GM12878 (cell line): ENCODE measurements around the gene DOK1. TPM values are rescaled to one million over a fixed set of nuclear protein-coding genes. Genes with fewer than 3 reads are reported as not detected.

Experiments used
- ATAC-seq: fragments of 200-7000 bp; cut with Tn5 transposase; 3 replicates; pipeline ENCODE4 v1.9.1; 2020; ENCODE audit warnings: mild to moderate bottlenecking, moderate library complexity
- BruUV-seq: library from RNA; stranded (reverse); fragments of 400-500 nt; replicated peaks from 2 replicates; lab custom pipeline; 2021; lab: Mats Ljungman, UMichigan
- CTCF ChIA-PET: fragments of 300-600 bp; sonication (Branson Sonifier 250); formaldehyde crosslinking; extraction: SDS; loops from one replicate; lab custom pipeline; 2021; ENCODE audit warnings: inconsistent platforms; lab: Yijun Ruan, JAX
- POLR2A ChIA-PET: fragments of 350-600 bp; formaldehyde crosslinking; extraction: SDS; loops from one replicate; lab custom pipeline; 2021; ENCODE audit warnings: inconsistent platforms; lab: Charles Lee
- RAD21 ChIA-PET: fragments of 300-600 bp; sonication (Branson Sonifier 250); formaldehyde crosslinking; loops from one replicate; lab custom pipeline; 2023; ENCODE audit warnings: antibody characterized with exemption; ENCODE audit not compliant: unreplicated experiment; lab: Charles Lee
- SMC1A ChIA-PET: fragments of 300-600 bp; sonication (Branson Sonifier 250); formaldehyde crosslinking; loops from one replicate; lab custom pipeline; 2023; ENCODE audit not compliant: unreplicated experiment, uncharacterized antibody; lab: Charles Lee
- DNase-seq: peaks from one replicate; pipeline ENCODE4 v3.0.0-alpha.2; 2011; ENCODE audit warnings: low read depth, low spot score
- FAIRE-seq: peaks from 3 replicates; lab custom pipeline; 2011; peaks lifted over from hg19 to GRCh38; lab: Jason Lieb, UNC
- H2AFZ ChIP-seq: 2 replicates; pipeline ENCODE4 v1.6.0; 2011; ENCODE audit warnings: low read depth, low read length, control low read depth; ENCODE audit not compliant: control insufficient read depth
- H3K27ac ChIP-seq: 2 replicates; pipeline ENCODE4 v1.5.1; 2011; ENCODE audit warnings: control low read depth; ENCODE audit not compliant: control insufficient read depth, insufficient read depth
- H3K27me3 ChIP-seq, 2 experiments: replicated peaks in 1 of 2; 2 replicates each; pipeline versions ENCODE4 v1.6.0 to v1.6.1; 2011; ENCODE audit warnings: low read length in 1 of 2; ENCODE audit not compliant: control insufficient read depth in 2 of 2, insufficient read depth in 2 of 2
- H3K36me3 ChIP-seq, 2 experiments: 2 replicates each; pipeline ENCODE4 v1.5.1; 2011; ENCODE audit warnings: low read length in 1 of 2; ENCODE audit not compliant: control insufficient read depth in 2 of 2, insufficient read depth in 2 of 2
- H3K4me1 ChIP-seq: 2 replicates; pipeline ENCODE4 v1.6.1; 2011; ENCODE audit warnings: mild to moderate bottlenecking, low read length, moderate library complexity, mixed read lengths; ENCODE audit not compliant: control insufficient read depth, insufficient read depth
- H3K4me2 ChIP-seq: 2 replicates; pipeline ENCODE4 v1.6.0; 2011; ENCODE audit warnings: control low read depth; ENCODE audit not compliant: control insufficient read depth, insufficient read depth
- H3K4me3 ChIP-seq: fragments of 200-600 bp; sonication (generic); 2 replicates; pipeline ENCODE4 v1.5.1; 2016
- H3K79me2 ChIP-seq: 2 replicates; pipeline ENCODE4 v1.6.0; 2011; ENCODE audit warnings: low read length; ENCODE audit not compliant: control insufficient read depth, insufficient read depth
- H3K9ac ChIP-seq: 2 replicates; pipeline ENCODE4 v1.8.0; 2011; ENCODE audit warnings: low read length, control low read depth, mixed read lengths; ENCODE audit not compliant: control insufficient read depth, insufficient read depth
- H3K9me3 ChIP-seq: replicated peaks from 3 replicates; pipeline ENCODE4 v1.5.1; 2011; ENCODE audit warnings: mild to moderate bottlenecking, low read length; ENCODE audit not compliant: control insufficient read depth, insufficient read depth
- H4K20me1 ChIP-seq: 2 replicates; pipeline ENCODE4 v1.6.0; 2011; ENCODE audit not compliant: control insufficient read depth, insufficient read depth
- EGR1 ChIP-seq, 2 experiments: IDR thresholded peaks; 1 replicate in 1 of 2; 2 replicates in 1 of 2; pipeline ENCODE4 v1.6.1; 2011 to 2012; ENCODE audit warnings: low read depth in 2 of 2, low read length in 2 of 2, borderline replicate concordance in 1 of 2, mild to moderate bottlenecking in 1 of 2, moderate library complexity in 1 of 2
- KLF5 ChIP-seq: fragments of 450-650 bp; IDR thresholded peaks from 2 replicates; pipeline ENCODE4 v1.6.1; 2014; ENCODE audit warnings: mild to moderate bottlenecking; ENCODE audit not compliant: partially characterized antibody
- NFYB ChIP-seq: IDR thresholded peaks from 2 replicates; pipeline ENCODE4 v1.6.1; 2011; ENCODE audit warnings: low read depth, mild to moderate bottlenecking, low read length, improper control_type of control experiment, moderate library complexity; ENCODE audit not compliant: insufficient read depth
- POLR2A ChIP-seq: IDR thresholded peaks from 2 replicates; pipeline ENCODE4 v1.6.1; 2011; ENCODE audit warnings: low read depth, mild to moderate bottlenecking, low read length
- ZSCAN29 ChIP-seq: fragments of 450-650 bp; IDR thresholded peaks from 2 replicates; pipeline ENCODE4 v1.6.1; 2017; ENCODE audit warnings: mild to moderate bottlenecking, moderate library complexity
- WGBS: methylation state at CpG from one replicate; pipeline ENCODE4 v1.1.6; 2016; ENCODE audit warnings: low lambda C conversion rate; ENCODE audit not compliant: insufficient replicate concordance, insufficient coverage; ENCODE audit errors: missing lambda C conversion rate; 5-methylcytosine and 5-hydroxymethylcytosine counted together
- in situ Hi-C: fragments of 300-500 bp; cut with MboI; formaldehyde crosslinking; loops from 9 replicates; pipeline ENCODE4 v1.14.3; 2018; ENCODE audit warnings: mixed read lengths
- intact Hi-C: fragments of 100-400 bp; cut with micrococcal nuclease; formaldehyde crosslinking; loops from one replicate; pipeline ENCODE4 v1.14.2; 2022; ENCODE audit not compliant: unreplicated experiment
- polyA plus RNA-seq, 11 experiments: library from polyadenylated mRNA; depleted of rRNA in 4 of 11; unstranded in 6 of 11; stranded (reverse) in 5 of 11; fragments of >200 nt; fragmentation: Nextera tagmentation in 4 of 11; fragmentation: Illumina TruSeq in 1 of 11; extraction: Ambion mirVana in 4 of 11; extraction: Trizol in 1 of 11; gene quantifications; 1 replicate in 1 of 11; 2 replicates in 10 of 11; pipeline versions ENCODE4 v1.2.1 to v1.2.3, GENCODE V29; 2011 to 2016; ENCODE audit warnings: inconsistent platforms in 2 of 11, missing spikeins in 2 of 11, low read depth in 1 of 11
- total RNA-seq, 4 experiments: library from RNA; depleted of rRNA in 3 of 4; stranded (reverse); fragments of >200 nt in 3 of 4; fragmentation: Illumina TruSeq in 1 of 4; extraction: Trizol in 1 of 4; gene quantifications; 2 replicates each; pipeline versions ENCODE4 v1.2.1 to v1.2.3, GENCODE V29; 2013 to 2021

The DOK1 gene
- total and polyA plus RNA-seq, 10 of the 15 experiments (the other 5 are each of a cell fraction or from before 2014, with no cell fraction given), result 1.4 to 104 (median 59.7) TPM

GRCh38 chr2:74533464-74533863 is 21.1 kb upstream of the DOK1 start:
- ATAC-seq, result no peak
- WGBS, result 75% methylated on average over 4 of the region's 4 CpGs
- Histone ChIP-seq H3K4me2 (no peak overlapping the region), H3K27ac (no peak overlapping the region), H3K4me1 (peaks cover 16% of the 10 kb centered on the region), H3K27me3 (no peaks in the 10 kb centered on the region), H3K36me3 (peaks cover 8 to 26% of the 10 kb centered on the region in 2 experiments), H4K20me1 (no peaks in the 10 kb centered on the region), H3K79me2 (peaks cover 37% of the 10 kb centered on the region), H3K4me3 (no peak overlapping the region), H3K9me3 (no peaks in the 10 kb centered on the region), H2AFZ (no peak overlapping the region), H3K9ac (no peak overlapping the region)
- no peak for FAIRE-seq
- ChIA-PET SMC1A (interaction anchor here (1.5 to 9.9 kb wide), 9 partner anchors 13 to 79 kb away, joined by 4 to 208 read pairs (median 30); partner anchors contain the start of genes INO80B and PCGF1), RAD21 (interaction anchor here (0.7 to 5.1 kb wide), 7 partner anchors 11 to 55 kb away, joined by 3 to 49 read pairs (median 3); partner anchors contain the start of gene PCGF1), CTCF (interaction anchor here (1.2 to 10.4 kb wide), 7 partner anchors 13 to 283 kb away, joined by 3 to 226 read pairs (median 56); partner anchors contain the start of genes CCDC142, PCGF1 and TTC31), POLR2A (interaction anchor here (0.5 to 5.4 kb wide), 7 partner anchors 11 to 75 kb away, joined by 3 to 66 read pairs (median 4); partner anchors contain the start of gene WBP1)
- in situ Hi-C loops, result no loop called here
- TF ChIP-seq ZSCAN29 (no peak), NFYB (no peak), POLR2A (peak; percentile 9; the same call in 1 of the 2 replicates)
- BruUV-seq, result no TSS peak
- DNase-seq, result no peak
- intact Hi-C loops, result no loop called here

GRCh38 chr2:74534411-74534810 is 20.1 kb upstream of the DOK1 start:
- ATAC-seq (no peak), FAIRE-seq (no peak), DNase-seq (no peak)
- CTCF ChIA-PET, result interaction anchor here (6.3 to 10.4 kb wide), 4 partner anchors 12 to 52 kb away, joined by 56 to 226 read pairs (median 116); partner anchors contain the start of genes CCDC142, PCGF1 and TTC31
- TF ChIP-seq POLR2A (0 out of 2 replicates have a peak, but pooled peaks have one; percentile 31), EGR1 (IDR thresholded peaks at IDR 0.05; ENCODE audit: borderline replicate concordance in 1 of 2, low read depth in 2 of 2, low read length in 2 of 2) (no peak), KLF5 (no peak)
- intact Hi-C loops, result no loop called here
- Histone ChIP-seq H3K27ac (no peak overlapping the region), H3K9me3 (no peaks in the 10 kb centered on the region), H4K20me1 (no peaks in the 10 kb centered on the region), H3K27me3 (no peaks in the 10 kb centered on the region), H3K36me3 (peaks cover 8 to 26% of the 10 kb centered on the region in 2 experiments), H3K4me1 (peaks cover 25% of the 10 kb centered on the region), H3K4me3 (no peak overlapping the region), H3K4me2 (no peak overlapping the region), H2AFZ (no peak overlapping the region), H3K9ac (no peak overlapping the region), H3K79me2 (peaks cover 27% of the 10 kb centered on the region)
- in situ Hi-C loops, result no loop called here
- RAD21 ChIA-PET, result interaction anchor here (1.3 kb wide), 1 partner anchor 54 kb away, joined by 3 read pairs; no protein-coding TSS in a partner anchor
- POLR2A ChIA-PET, result no interaction called here
- BruUV-seq, result no TSS peak
- SMC1A ChIA-PET, result interaction anchor here (5.4 to 9.9 kb wide), 2 partner anchors 12 to 52 kb away, joined by 45 to 208 read pairs; no protein-coding TSS in a partner anchor
- 87% methylated on average over 12 of the region's 12 CpGs for WGBS
